HFFc6 (cell line): ENCODE data around the gene JARID2. TPM values are rescaled to one million over a fixed set of nuclear protein-coding genes. Genes with fewer than 3 reads are reported as not detected.
A peak's percentile ranks its signal among the peaks of the same experiment; 100 is the strongest.

Experiments used
- DNase-seq: peaks from one replicate; pipeline ENCODE4 v3.0.0-alpha.2; 2018
- H3K27ac Mint-ChIP-seq: 2 replicates; pipeline ENCODE4 v1.8.0; 2020; ENCODE audit warnings: mild to moderate bottlenecking, mixed read lengths
- H3K27me3 Mint-ChIP-seq: 2 replicates; pipeline ENCODE4 v1.8.0; 2021; ENCODE audit warnings: mild to moderate bottlenecking, moderate library complexity, mixed read lengths; ENCODE audit not compliant: insufficient read depth
- H3K36me3 Mint-ChIP-seq: 2 replicates; pipeline ENCODE4 v1.8.0; 2021; ENCODE audit warnings: low read depth, mixed read lengths
- H3K4me1 Mint-ChIP-seq: 2 replicates; pipeline ENCODE4 v1.8.0; 2020; ENCODE audit warnings: low read depth, mixed read lengths
- H3K4me3 Mint-ChIP-seq: 2 replicates; pipeline ENCODE4 v1.8.0; 2020; ENCODE audit warnings: mild to moderate bottlenecking, moderate library complexity, mixed read lengths
- H3K9me3 Mint-ChIP-seq: 2 replicates; pipeline ENCODE4 v1.8.0; 2020; ENCODE audit warnings: mild to moderate bottlenecking, mixed read lengths
- CTCF ChIP-seq: fragments of 200-600 bp; sonication (generic); IDR thresholded peaks from 2 replicates; pipeline ENCODE4 v1.5.0; 2021; ENCODE audit warnings: antibody characterized with exemption, mild to moderate bottlenecking
- total RNA-seq, 6 experiments: library from RNA; stranded (reverse); fragmentation: NEBNext Ultra II Directional; extraction: Animal tissue kit (Norgen Biotek cat#: 25700); gene quantifications; 2 replicates in 1 of 6; 3 replicates in 5 of 6; pipeline ENCODE4 v1.2.3, GENCODE V29; 2021

JARID2 gene
- total RNA-seq, 6 experiments from 2014 or later = 8.3 to 10.1 (median 9.5) TPM

- no peak overlapping the region for H3K27ac Mint-ChIP-seq
Observed at GRCh38 chr6:15512721-15513120, 266.9 kb downstream of the JARID2 start.

GRCh38 chr6:15513131-15513771 is 267.4 kb downstream of the JARID2 start:
- Mint-ChIP-seq H3K4me3 (no peak overlapping the region), H3K4me1 (peaks cover 10% of the 10 kb centered on the region), H3K27me3 (peaks cover 12% of the 10 kb centered on the region), H3K27ac (no peak overlapping the region), H3K36me3 (peaks cover 21% of the 10 kb centered on the region), H3K9me3 (no peaks in the 10 kb centered on the region)
- no peak for TF ChIP-seq CTCF
- DNase-seq = no peak

More at GRCh38 chr6:15512721-15513120, 266.9 kb downstream of the JARID2 start:
- Mint-ChIP-seq H3K9me3 (no peaks in the 10 kb centered on the region), H3K27me3 (peaks cover 9% of the 10 kb centered on the region), H3K4me3 (no peak overlapping the region), H3K36me3 (peaks cover 23% of the 10 kb centered on the region), H3K4me1 (peaks cover 10% of the 10 kb centered on the region)
- no peak for TF ChIP-seq CTCF
- no peak for DNase-seq

GRCh38 chr6:15513801-15514711 is 268.2 kb downstream of the JARID2 start:
- no peak overlapping the region for H3K4me3 Mint-ChIP-seq
- no peaks in the 10 kb centered on the region for H3K9me3 Mint-ChIP-seq
- no peak for DNase-seq
- H3K27me3 Mint-ChIP-seq = peaks cover 12% of the 10 kb centered on the region
- H3K27ac Mint-ChIP-seq = peak overlapping the region; percentile 7; the same call in 1 of the 2 replicates
- no peak for TF ChIP-seq CTCF
- H3K36me3 Mint-ChIP-seq = peaks cover 13% of the 10 kb centered on the region; the same call in 1 of the 2 replicates
- H3K4me1 Mint-ChIP-seq = peaks cover 6% of the 10 kb centered on the region

GRCh38 chr6:15515226-15515625 is 269.4 kb downstream of the JARID2 start:
- Mint-ChIP-seq H3K9me3 (no peaks in the 10 kb centered on the region), H3K27me3 (peaks cover 15% of the 10 kb centered on the region), H3K4me1 (no peaks in the 10 kb centered on the region), H3K27ac (no peak overlapping the region), H3K4me3 (no peak overlapping the region), H3K36me3 (peaks cover 13% of the 10 kb centered on the region; the same call in 1 of the 2 replicates)
- TF ChIP-seq CTCF = no peak
- no peak for DNase-seq

- H3K4me3 Mint-ChIP-seq = no peak overlapping the region
Observed at GRCh38 chr6:15515660-15516375, 269.9 kb downstream of the JARID2 start.

More at GRCh38 chr6:15515660-15516375, 269.9 kb downstream of the JARID2 start:
- H3K27me3 Mint-ChIP-seq = peaks cover 17% of the 10 kb centered on the region
- no peak for DNase-seq
- H3K9me3 Mint-ChIP-seq = no peaks in the 10 kb centered on the region
- no peaks in the 10 kb centered on the region for H3K4me1 Mint-ChIP-seq
- H3K36me3 Mint-ChIP-seq = peaks cover 17% of the 10 kb centered on the region
- H3K27ac Mint-ChIP-seq = no peak overlapping the region
- TF ChIP-seq CTCF = no peak
